GM19463 (cell line): ENCODE measurements around the gene HK1.
"Not testable (repeated sequence)": the region's sequence is repeated elsewhere in the genome, so short reads cannot be mapped to it uniquely, and the experiment has no call there.

ENCODE experiments used
- ATAC-seq: cut with Tn5 transposase; IDR thresholded peaks from one replicate; pipeline ENCODE4 v1.9.1; 2021; ENCODE audit warnings: mild to moderate bottlenecking, moderate library complexity; ENCODE audit not compliant: unreplicated experiment

The HK1 gene

DNA sequence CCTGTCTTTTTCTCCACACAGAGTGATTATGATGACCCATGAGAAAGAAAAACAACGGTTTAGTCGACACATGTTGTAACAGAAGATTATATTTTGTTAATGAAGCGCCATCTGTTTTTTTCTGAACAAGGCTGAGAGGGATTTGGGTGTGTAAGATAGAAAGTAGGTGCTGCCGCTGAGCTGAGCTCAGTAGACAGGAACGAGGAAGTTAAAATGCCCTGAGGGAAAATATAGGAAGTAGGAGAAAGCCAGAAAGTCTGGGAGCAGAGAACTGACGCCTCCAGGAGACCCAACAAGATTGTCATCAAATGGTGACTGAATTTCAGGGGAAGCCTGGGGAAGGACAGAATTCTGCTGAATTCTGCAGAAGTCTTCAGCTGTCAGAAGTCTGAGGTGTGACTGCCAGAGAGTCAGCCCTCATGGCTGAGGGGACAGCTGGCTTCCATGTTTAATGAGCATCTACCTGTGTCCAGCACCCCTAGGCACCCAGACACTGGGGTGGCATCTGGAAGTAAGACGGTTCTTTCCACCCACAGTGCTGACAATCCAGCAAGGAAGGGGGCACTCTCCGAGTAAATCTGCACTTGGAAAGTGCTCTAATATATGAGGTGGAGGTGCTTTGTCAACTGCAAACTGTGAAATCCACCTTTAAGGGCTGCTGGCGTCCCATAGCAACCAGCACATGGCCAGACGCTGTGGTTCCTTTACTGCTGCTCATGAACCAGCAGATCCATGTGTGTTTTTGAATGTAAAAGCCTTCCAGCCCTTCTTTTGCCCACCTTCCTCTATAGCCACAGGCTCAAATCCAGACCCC lies 160.4 kb downstream of the HK1 start:
- ATAC-seq, result no peak

DNA sequence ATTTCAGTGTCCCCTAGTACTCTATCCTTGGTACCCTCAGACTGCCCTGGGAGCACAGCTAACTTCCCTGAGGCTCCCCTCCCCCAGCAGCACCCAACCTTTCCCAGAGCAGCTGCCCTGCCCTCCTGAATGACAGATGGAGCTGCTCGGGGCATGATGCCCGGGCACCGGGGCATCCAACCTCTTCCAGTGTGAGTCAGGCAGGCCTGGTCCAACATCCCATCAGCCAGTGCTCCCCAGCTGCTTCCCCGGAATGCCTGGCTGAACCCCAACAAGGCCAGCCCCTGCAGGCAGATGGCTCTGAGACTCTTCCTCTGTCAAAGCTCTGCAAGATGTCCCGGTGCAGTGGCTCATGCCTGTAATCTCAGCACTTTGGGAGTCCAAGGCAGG lies 161.0 kb downstream of the HK1 start:
- ATAC-seq, result no peak

DNA sequence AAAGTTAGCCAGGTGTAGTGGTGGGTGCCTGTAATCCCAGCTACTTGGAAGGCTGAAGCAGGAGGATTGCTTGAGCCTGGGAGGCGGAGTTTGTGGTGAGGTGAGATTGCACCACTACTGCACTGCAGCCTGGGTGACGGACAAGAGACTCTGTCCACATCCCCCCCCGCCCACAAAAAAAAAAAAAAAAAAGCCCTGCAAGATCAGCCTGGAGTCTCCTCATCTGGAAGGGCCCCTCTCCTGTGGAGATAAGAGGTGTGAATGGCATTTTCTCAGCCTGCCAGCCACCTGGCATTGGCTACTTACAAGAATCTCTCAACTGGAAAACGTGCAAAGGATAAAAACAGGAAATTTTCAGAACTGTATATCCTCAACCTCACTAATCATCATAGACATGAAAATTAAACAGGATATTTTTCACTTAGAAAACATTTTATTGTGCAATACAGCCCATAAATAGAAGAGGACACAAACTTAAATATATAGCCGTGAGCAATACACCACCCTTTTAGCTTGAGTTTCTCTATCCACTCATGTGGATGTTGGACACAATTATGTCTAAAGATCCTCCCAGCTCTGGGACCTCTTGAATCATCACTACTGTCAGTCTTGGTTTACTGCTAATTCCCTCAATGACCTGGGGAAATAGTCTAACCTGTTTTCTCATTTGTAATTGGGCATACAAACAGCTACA lies 161.7 kb downstream of the HK1 start:
- ATAC-seq, result no peak

DNA sequence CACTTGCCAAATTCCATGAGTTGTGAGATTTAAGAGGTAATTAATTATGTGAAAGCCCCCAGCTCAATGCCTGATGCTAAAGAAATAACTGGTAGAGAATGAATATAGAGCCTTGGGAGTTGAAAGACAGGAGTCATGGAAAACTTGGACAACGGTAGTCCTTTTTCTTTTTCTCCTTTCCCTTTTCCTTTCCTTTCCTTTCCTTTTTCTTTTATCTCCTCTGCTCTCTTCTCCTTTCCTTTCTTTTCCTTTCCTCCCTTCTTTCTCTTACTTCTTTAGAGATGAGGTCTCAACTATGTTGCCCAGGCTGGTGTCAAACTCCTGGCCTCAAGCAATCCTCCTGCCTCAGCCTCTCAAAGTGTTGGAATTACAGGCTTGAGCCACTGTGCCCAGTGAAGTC lies 165.1 kb downstream of the HK1 start:
- ATAC-seq, result no peak

DNA sequence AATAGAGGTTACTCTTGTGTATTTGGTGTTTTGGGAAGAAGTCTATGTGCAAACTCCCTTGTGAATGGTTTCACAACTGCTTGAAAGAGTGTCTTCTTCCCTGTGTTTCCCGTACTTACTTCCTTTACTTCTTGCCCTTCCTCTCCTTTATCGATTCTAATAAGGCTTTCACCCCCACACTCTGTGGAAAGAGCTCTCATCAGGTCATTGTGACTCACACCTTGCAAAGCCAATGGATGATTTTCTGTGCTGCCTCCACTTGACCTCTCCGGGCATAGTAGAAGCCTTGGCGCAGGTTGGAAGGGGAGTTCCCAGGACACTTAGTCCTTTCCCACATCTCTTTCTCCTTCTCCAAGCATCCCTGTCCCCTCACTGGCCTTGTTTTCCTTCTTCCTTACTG lies 166.7 kb downstream of the HK1 start:
- no peak for ATAC-seq

DNA sequence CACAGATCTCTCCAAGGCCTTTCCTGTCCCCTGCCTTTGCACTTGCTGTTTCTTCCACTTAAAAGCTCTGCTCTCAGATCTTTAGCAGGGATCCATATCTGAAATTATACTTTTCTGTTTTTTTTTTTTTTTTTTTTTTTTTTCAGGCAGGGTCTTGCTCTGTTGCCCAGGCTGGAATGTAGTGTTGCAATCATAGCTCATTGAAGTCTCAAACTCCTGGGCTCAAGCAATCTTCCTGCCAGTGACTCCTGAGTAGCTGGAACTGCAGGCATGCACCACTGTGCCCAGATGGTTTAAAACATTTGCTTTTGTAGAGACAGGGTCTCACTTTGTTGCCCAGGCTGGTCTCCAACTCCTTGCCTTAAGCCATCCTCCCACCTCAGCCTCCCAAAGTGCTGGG lies 167.9 kb downstream of the HK1 start:
- no peak for ATAC-seq

DNA sequence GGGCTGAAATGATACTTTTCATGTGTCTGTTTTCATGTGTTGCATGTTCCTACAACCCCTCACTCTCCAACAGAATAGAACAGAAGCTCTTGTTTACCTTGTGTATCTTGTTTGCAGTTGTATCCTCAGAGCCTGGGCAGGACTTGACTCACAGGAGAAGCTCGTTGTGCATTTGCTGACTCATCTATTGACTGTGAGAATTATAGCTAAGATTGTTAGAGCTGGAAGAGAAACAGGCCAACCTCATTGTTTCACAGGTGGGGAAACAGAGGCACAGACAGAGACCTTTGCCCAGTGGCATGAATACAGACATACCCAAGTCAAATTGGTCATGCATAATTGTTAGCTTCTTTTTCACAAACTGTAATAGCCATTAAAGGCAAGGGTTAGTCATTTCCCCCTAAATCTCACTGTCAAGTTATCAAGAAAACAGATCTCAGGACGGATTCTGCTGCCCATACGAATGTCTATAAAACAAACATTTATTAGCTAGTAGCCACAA lies 168.4 kb downstream of the HK1 start:
- no peak for ATAC-seq

DNA sequence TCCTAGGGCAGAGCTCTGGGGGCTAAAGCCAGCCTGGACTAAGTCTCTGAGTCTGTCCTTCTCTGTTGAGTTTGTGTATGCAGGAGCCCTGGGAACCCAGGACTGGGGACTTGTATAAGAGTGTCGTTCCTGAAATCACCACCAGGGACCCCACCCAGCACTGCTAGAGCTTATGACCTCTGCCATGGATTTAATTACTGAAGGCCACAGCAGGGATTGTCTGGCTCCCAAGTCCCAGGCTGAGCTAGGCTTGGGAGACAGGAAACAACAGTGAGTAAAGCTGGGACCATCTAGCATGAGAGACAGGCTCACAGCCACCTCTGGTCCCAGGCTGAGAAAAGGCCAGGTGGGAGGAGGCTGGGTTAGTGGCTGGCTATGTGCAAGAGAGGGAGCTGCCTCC lies 171.5 kb downstream of the HK1 start:
- ATAC-seq, result no peak

DNA sequence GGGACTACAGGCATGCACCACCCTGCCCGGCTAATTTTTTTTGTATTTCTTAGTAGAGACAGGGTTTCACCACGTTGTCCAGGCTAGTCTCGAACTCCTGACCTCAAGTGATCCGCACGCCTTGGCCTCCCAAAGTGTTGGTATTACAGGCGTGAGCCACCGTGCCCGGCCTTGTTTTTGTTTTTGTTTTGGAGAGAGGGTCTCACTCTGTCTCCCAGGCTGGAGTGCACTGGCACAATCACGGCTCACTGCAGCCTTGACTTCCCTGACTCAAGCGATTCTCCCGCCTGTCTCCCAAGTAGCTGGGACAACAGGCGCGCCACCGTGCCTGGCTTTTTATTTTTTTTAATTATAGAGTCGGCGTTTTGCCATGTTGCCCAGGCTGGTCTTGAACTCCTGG lies 172.1 kb downstream of the HK1 start:
- not testable (repeated sequence) for ATAC-seq

DNA sequence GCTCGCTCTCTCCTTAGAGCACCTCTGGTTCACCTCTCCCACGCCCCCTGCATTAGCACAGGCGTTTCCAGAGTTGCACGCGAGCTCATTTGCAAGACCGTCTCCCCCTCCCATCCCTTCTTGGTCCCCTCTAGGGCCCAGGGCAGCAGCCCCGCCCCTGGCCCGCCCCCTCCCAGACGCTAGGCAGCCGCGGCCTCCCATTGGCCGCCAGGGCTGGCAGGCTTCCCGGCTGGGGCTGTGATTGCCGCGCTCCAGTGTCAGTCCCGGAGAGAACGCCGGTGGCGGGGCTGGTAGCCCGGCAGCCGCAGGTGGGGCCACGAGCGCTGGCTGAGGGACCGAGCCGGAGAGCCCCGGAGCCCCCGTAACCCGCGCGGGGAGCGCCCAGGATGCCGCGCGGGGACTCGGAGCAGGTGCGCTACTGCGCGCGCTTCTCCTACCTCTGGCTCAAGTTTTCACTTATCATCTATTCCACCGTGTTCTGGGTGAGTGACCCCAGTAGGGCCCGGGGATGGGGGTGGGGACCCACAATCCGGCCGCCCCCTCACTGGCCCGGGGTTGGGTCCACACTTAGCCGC lies 173.0 kb downstream of the HK1 start, which contains the start of gene TSPAN15:
TSPAN15 (plus strand) TSS at position 257 of the 575 bp plus-strand sequence; CDS start at position 387, 130 bp downstream.
- ATAC-seq, result peak; percentile 96
